Keratinocyte (primary cell): ENCODE results near the gene SNX3.

Source experiments
- EZH2 ChIP-seq: IDR thresholded peaks from one replicate; pipeline ENCODE4 v1.6.1; 2012; ENCODE audit warnings: inconsistent platforms, mild to moderate bottlenecking, low read length, moderate library complexity
- TF ChIP-seq, protein P1 (sequence below), 3 experiments: IDR thresholded peaks in 1 of 3; conservative IDR thresholded peaks in 1 of 3; optimal IDR thresholded peaks in 1 of 3; 2 replicates in 2 of 3; 3 replicates in 1 of 3; pipeline versions ENCODE3 to v1.5.1; 2011; ENCODE audit warnings: low read length in 3 of 3, mild to moderate bottlenecking in 3 of 3, moderate library complexity in 2 of 3, control low read depth in 1 of 3, inconsistent platforms in 1 of 3; ENCODE audit not compliant: insufficient read depth in 2 of 3; ENCODE audit errors: extremely low read depth in 1 of 3

DNA sequence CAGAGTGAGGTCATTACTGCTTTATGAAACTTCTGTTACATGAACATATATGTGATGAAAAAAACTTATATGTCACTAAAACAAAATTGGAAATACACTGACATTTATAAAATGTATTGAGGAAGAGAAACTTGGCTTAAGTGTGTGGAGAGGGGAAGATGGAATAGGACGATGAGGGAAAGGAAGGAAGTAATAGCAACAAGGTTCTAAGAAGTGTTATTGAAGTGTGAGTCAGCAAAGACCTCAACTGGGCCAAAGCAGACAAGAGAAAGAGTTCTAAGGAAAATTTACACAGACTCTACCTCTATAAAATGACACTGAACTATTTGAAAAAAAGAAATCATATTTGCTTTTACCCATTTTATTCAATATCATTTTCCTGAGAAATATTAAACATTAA, 38.3 kb downstream of the SNX3 start:
- TF ChIP-seq, protein P1, sequence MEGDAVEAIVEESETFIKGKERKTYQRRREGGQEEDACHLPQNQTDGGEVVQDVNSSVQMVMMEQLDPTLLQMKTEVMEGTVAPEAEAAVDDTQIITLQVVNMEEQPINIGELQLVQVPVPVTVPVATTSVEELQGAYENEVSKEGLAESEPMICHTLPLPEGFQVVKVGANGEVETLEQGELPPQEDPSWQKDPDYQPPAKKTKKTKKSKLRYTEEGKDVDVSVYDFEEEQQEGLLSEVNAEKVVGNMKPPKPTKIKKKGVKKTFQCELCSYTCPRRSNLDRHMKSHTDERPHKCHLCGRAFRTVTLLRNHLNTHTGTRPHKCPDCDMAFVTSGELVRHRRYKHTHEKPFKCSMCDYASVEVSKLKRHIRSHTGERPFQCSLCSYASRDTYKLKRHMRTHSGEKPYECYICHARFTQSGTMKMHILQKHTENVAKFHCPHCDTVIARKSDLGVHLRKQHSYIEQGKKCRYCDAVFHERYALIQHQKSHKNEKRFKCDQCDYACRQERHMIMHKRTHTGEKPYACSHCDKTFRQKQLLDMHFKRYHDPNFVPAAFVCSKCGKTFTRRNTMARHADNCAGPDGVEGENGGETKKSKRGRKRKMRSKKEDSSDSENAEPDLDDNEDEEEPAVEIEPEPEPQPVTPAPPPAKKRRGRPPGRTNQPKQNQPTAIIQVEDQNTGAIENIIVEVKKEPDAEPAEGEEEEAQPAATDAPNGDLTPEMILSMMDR (optimal IDR thresholded peaks at IDR 0.05 in 1 of 3, IDR thresholded peaks at IDR 0.05 in 1 of 3, conservative IDR thresholded peaks at IDR 0.05 in 1 of 3; ENCODE audit: extremely low read depth in 1 of 3, insufficient read depth in 2 of 3, low read length in 3 of 3), result no peak
- no peak for TF ChIP-seq EZH2
